Posterior vena cava (tissue), 2 donors: ENCODE measurements around the gene MMP15. TPM values are rescaled to one million over a fixed set of nuclear protein-coding genes. Genes with fewer than 3 reads are reported as not detected.
"Not testable (repeated sequence)": the region's sequence is repeated elsewhere in the genome, so short reads cannot be mapped to it uniquely, and the experiment has no call there.

ENCODE experiments used
- DNase-seq: peaks from one replicate; pipeline ENCODE4 v3.0.0-alpha.2; 2020; ENCODE audit warnings: low spot score
- intact Hi-C, 2 donors: fragments of 100-400 bp; cut with DNase I; formaldehyde crosslinking; loops; one replicate each; pipeline versions ENCODE4 v1.14.1 to v1.14.2; 2022 to 2023
- total RNA-seq, 2 donors: library from RNA; stranded (reverse); fragmentation: NEBNext Ultra II Directional; extraction: Animal tissue kit (Norgen Biotek cat#: 25700); gene quantifications; one replicate each; pipeline ENCODE4 v1.2.1, GENCODE V29; 2021
- donor health status: DM: yes; HTN: yes; CAD: no.
- donor health status: DM: yes; HTN: yes; CAD: no.

MMP15 gene
- total RNA-seq, 2 donors from 2014 or later = 4.4 to 5.8 TPM

DNA sequence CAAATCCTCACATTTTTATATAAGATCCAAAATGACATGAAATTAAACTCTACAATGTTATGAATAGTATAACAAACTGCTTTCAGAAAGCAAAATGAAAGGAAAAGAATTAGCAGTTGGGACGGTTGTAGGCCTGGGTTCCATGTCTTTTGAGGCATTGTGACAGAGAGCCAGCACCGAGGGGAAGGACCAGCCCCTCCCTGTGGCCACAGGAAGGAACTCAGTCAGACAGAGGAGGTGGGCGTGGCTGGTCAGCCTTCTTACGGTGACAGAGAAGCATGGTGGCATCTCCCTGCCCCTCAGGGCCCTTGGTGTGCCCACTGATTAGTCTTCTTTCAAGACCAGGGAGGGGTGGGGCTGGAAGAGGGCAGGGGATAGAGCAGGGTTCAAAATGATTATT, 30.8 kb upstream of the MMP15 start:
- intact Hi-C loops = loop anchor here in 1 of 2 donors (10.0 kb wide), 1 partner anchor 230 kb away; no protein-coding TSS in a partner anchor

DNA sequence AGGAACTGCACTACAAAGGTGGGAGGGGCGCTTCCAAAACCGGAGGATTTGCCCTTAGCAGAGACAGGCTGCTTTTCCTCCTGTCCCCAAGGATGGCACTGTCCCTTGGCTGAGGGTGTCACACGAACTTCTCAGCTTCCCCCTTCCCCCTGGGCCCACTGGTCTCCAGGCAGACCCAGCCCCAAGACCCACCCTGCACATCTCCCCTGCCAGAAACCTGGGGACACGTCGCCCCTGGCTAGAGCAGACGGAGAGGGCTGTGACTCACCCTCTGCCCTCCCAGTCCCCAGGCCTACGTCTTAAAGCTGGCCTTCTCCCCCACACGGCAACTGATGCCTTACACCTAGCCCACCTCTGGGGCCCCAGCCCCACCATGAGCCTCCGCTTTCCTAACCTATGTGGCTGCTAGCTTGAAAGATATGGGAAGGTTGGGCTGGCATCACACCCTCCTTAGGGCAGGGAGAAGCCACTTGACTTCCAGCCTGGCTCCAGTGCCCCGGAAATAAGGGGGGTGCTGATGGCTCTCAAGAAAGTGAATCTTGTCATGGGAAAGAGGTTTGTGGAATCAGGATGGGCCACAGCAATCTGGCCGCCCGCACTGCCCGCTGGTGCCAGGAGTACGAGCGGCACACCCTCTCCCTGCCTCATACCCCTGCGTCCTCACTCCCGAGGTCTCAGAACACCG, 29.7 kb upstream of the MMP15 start:
- no peak for DNase-seq
- intact Hi-C loops = loop anchor here in 1 of 2 donors (10.0 kb wide), 1 partner anchor 231 kb away; no protein-coding TSS in a partner anchor

More for the DNA sequence above, 30.8 kb upstream of the MMP15 start:
- DNase-seq = no peak

DNA sequence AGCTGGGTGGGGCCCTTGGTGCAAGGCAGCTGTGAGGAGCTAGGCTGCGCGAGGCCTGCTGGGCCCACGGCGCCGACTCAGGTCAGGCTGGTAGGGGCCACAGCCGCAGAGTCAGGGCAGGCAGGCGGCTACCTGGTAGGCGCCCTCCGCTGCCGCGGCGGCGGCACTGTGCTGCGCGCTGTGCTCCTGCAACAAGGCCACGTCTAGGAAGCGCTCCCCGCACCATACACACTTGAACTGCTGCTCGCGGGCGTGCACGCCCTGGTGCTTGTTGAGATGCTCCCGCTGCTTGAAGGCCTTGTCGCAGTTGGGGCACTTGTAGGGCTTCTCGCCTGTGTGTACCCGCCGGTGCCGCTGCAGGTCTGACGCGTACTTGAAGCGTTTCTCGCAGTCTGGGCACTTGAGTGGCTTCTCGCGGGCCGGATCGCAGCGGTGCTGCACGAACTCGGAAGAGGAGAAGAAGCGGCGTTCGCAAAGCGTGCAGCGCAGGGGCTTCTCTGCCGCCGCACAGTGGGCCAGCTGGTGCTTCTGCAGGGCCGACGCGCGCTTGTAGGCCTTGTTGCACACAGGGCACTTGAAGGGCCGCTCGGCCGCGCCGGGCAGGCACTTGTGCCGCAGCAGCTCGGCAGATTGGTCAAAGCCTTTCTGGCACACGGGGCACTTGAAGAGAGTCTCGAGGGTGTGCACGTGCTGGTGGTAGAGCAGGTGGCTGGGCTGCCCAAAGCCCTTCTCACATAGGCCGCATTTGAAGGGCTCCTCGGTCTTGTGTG, 29.0 kb upstream of the MMP15 start:
- DNase-seq = no peak
- intact Hi-C loops = loop anchor here in 1 of 2 donors (10.0 kb wide), 1 partner anchor 232 kb away; no protein-coding TSS in a partner anchor

DNA sequence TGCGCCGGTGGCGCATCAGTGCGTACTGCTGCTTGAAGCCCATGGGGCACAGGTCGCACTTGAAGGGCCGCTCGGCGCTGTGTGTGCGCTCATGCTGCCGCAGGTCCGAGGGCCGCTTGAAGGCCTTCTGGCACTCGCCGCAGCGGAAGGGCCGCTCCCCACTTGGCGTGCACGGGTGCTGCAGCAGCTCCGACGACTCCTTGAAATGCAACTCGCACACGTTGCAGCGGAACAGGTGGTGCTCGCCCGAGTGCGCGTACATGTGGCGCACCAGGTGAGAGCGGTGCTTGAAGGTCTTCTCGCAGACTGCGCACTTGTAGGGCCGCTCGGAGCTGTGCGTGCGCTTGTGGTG, 28.4 kb upstream of the MMP15 start:
- DNase-seq = no peak
- intact Hi-C loops = loop anchor here in 1 of 2 donors (10.0 kb wide), 1 partner anchor 232 kb away; no protein-coding TSS in a partner anchor

GRCh38 chr16:57997528-57998265, 27.9 kb upstream of the MMP15 start:
- no peak for DNase-seq
- intact Hi-C loops = loop anchor here in 1 of 2 donors (10.0 kb wide), 1 partner anchor 233 kb away; no protein-coding TSS in a partner anchor

DNA sequence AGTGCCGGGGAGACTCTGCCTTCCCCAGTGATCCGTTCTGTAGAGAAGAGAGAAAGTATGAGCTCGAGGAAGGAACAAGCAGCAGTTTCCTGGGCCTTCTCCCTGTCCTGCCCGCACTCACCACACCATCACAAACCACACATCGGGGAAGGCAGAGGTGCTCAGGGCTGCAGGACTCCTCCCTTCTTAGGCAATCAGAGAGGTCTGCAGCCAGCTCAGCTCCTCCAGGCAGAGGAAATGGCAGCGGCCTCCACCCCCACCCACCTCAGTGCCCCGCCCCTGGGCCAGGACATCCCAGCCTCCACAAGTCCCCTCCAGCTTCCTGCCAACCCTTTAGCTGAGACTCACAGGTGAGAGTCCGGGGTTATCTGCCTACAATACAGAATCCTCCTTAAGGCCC, 27.1 kb upstream of the MMP15 start:
- no peak for DNase-seq
- intact Hi-C loops = loop anchor here in 1 of 2 donors (10.0 kb wide), 1 partner anchor 234 kb away; no protein-coding TSS in a partner anchor

DNA sequence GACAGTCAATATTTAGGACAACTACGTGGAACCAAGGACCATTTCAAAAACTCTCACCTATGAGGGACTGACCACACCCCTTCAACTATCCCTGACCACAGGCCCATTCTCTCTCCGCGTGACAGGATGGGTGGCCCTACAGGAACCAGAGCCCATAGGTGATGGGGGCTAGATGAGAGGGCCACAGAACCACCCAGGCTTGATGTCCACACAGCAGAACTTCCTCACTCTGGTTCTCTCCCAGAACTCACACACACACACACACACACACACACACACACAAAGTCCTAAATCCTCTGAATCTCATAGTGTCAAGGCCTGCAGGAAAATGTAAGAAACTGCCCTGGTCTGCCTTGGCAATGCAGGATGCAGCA, 26.6 kb upstream of the MMP15 start:
- DNase-seq = no peak
- intact Hi-C loops = loop anchor here in 1 of 2 donors (10.0 kb wide), 1 partner anchor 234 kb away; no protein-coding TSS in a partner anchor

DNA sequence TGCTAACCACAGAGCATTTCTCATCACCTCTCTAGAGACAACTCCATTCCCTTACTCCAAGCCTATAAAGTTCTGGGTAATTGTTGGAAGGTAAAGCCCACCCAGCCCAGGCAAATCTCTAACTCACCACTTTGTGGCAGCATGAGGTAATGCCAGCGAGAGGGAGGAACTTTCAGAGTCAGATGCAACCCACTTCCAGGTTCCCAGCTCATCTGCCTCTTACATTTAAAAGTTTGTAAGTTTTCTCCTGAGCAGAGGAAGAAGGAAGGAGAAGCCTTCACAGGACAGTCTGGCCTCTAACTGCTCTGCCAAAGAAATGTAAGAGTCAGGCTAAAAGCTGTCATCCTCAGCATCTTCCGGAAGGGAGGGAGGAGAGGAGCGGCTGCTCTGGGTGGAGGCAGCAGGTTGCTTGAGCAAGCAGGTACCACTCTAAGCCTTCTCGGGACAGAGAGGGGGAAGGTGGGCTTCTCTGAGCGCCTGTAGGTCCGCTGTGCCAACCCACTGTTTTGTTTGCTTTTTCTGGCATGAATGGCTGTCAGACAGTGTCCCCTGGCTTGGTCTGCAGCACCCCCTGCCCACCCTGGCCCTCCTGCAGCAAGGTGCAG, 26.1 kb upstream of the MMP15 start:
- DNase-seq = no peak
- intact Hi-C loops = loop anchor here in 1 of 2 donors (10.0 kb wide), 1 partner anchor 235 kb away; no protein-coding TSS in a partner anchor

DNA sequence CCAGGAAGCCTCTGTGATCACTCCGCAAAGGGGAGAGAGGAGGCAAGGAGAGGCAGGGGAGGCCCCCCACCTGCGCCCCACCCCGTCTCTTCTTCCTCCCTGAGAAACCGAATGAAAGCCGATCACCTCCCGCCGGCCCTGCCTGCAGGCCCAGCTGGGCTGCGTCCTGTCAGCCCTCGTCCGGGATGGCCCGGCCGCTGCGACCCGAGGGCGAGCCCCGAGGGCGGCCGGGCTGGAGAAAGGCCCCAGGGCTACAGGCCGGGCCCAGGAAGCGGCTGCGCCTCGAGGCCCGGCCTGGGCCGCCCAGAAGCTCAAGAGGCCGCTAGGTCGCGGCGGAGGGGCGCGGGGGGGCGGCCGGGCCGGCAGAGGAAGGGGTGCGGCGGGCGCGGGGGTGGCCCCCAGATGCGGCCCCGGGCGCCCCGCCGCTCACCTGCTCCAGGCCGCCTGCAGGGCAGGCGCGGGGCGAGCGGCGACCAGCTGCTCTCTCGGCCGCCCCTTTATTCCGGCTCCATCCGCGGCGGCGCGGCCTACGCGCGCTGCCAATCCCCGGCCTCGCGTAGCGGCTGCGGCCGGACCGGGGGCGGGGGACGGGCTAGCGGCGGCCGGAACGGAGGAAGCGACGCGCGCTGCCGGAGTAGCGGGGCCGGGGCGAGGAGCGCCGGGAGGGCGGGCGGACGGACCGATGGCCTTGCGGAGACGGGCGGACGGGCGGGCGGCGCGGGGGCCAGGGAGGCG, 25.4 kb upstream of the MMP15 start, which contains the start of gene ZNF319:
TSS of gene ZNF319 (minus strand) at position 702 of the 735 bp plus-strand sequence. CDS start 2,407 bp downstream, outside the sequence.
- DNase-seq = no peak
- intact Hi-C loops = loop anchor here (5.0 to 10.0 kb wide), 3 partner anchors 98 to 245 kb away; no protein-coding TSS in a partner anchor

DNA sequence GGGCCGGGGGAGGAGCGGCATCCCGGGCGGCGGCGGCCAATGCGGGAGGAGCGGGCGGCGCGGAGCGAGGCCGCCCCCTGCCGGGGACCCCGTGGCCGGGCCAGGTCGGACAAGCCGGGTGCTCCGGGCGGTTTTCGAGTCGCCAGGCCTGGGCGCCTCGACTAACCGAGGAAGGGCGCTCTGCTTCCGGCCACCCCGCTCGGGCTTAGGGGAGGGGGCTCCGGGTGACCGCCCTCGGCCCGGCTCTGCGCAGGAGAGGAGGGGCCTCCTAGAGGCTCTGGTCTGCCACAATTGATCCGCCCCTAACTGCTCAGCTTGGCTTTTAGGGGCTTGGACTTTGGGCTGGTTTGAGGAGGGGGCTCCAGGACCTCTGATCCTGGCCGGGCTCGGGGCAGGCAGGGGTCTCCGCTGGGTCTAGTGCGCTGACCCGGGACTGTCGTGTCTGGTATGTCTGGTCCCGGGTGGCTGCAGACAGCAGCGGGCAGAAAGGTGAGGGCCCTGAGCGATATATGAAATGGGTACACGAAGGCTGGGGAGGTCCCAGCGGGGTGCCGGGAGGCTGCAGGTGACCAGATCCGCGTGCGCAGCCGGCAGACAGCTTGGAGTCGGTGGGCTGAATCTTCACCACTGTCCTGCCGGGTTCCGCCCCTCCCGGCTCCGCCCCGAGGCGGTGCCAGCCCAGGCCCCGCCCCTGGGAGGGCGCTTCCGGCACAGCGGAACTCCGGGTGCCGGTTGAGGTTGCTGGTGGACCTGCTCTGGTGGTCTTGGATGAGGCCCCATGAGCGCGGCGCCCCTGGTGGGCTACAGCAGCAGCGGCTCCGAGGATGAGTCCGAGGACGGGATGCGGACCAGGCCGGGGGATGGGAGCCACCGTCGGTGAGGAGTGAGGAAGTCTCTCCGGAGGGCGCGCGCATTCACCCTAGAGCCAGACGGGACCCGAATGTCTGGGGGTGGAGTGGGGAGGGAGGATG, 24.6 kb upstream of the MMP15 start, which contains the start of gene USB1:
TSS of gene USB1 (plus strand) at position 702 of the 971 bp plus-strand sequence. CDS start at position 779, 77 bp downstream.
- intact Hi-C loops = loop anchor here in 1 of 2 donors (5.0 to 10.0 kb wide), 2 partner anchors 99 to 246 kb away; no protein-coding TSS in a partner anchor
- peak; percentile 97 for DNase-seq

DNA sequence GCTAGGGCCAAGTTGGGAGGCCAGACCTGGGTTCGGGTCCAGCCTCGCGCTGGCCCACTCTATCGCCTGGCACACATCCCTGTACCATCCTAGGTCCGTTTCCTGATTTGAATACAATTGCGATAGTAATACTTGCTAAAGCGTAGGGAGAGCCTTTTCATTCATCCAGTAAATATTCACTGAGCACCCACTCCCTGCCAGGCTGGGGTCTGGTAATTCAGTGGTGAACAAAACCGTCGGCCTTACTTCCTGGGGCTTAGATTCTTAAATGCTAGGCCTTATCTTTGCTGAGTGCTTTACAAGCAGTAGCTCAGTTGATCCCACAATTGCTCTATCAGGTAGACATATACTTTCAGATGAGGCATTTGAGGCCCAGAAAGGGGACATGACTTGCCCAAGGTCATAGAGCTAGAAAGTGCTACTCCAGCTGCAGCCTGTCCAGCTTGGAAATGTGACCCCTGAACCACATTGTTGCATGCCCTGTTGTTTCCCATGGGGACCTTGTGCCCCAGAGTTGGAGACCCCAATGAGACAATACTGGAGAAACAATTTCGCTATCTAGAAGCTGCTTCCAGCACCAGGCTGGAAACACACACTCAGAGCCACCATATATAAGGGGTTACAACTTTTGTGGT, 23.7 kb upstream of the MMP15 start:
- intact Hi-C loops = loop anchor here in 1 of 2 donors (5.0 to 10.0 kb wide), 2 partner anchors 100 to 247 kb away; no protein-coding TSS in a partner anchor
- DNase-seq = no peak

DNA sequence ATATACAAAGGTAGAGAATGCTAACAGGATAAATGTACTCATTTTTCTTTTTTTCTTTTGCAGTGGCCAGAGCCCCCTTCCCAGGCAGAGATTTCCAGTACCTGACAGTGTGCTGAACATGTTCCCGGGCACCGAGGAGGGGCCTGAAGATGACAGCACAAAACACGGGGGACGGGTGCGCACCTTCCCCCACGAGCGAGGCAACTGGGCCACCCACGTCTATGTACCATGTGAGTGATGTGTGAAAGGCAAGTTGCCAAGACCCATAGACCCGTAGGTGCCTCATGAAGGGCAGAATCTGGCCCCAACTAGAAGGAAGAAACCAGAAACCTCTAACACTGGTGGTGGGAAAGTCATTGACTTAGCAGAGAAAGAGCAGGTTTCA, 23.1 kb upstream of the MMP15 start:
- no peak for DNase-seq
- intact Hi-C loops = loop anchor here in 1 of 2 donors (5.0 to 10.0 kb wide), 2 partner anchors 100 to 248 kb away; no protein-coding TSS in a partner anchor

- DNase-seq = no peak
- intact Hi-C loops = loop anchor here in 1 of 2 donors (5.0 to 10.0 kb wide), 2 partner anchors 101 to 248 kb away; no protein-coding TSS in a partner anchor
These were observed 22.6 kb upstream of the MMP15 start for GRCh38 chr16:58002936-58003335.

GRCh38 chr16:58004736-58005135, 20.8 kb upstream of the MMP15 start:
- DNase-seq = not testable (repeated sequence)
- intact Hi-C loops = loop anchor here in 1 of 2 donors (5.0 to 10.0 kb wide), 2 partner anchors 102 to 250 kb away; no protein-coding TSS in a partner anchor

DNA sequence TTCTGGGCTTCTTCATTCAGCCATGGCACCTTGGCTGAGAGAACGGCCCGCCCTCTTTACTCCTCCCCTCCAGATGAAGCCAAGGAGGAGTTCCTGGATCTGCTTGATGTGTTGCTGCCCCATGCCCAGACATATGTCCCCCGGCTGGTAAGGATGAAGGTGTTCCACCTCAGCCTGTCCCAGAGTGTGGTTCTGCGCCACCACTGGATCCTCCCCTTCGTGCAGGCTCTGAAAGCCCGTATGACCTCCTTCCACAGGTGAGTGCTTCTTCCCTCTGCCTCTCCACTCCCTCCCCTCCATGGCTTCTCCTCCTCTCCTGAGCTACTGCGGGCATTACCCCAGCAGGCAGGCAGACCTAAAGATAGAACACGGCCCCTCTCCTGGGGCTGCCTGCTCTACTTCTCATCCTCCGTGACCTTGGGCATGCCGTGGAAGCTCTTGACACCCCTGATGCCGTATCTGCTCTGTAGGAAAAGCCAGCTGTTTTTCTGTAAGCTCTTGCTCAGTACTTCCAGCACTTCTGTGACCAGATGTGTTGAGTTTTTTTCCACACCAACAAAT, 15.6 kb upstream of the MMP15 start:
- intact Hi-C loops = loop anchor here (2.0 to 10.0 kb wide), 2 partner anchors 103 to 255 kb away; no protein-coding TSS in a partner anchor
- no peak for DNase-seq

- intact Hi-C loops = no loop called here
- DNase-seq = no peak
These were observed 14.7 kb upstream of the MMP15 start for GRCh38 chr16:58010886-58011285.
